ENCODE data around the gene DYNLT4.
A peak's percentile ranks its signal among the peaks of the same experiment; 100 is the strongest.
"Not testable (repeated sequence)": the region's sequence is repeated elsewhere in the genome, so short reads cannot be mapped to it uniquely, and the experiment has no call there.

The DYNLT4 gene

DNA sequence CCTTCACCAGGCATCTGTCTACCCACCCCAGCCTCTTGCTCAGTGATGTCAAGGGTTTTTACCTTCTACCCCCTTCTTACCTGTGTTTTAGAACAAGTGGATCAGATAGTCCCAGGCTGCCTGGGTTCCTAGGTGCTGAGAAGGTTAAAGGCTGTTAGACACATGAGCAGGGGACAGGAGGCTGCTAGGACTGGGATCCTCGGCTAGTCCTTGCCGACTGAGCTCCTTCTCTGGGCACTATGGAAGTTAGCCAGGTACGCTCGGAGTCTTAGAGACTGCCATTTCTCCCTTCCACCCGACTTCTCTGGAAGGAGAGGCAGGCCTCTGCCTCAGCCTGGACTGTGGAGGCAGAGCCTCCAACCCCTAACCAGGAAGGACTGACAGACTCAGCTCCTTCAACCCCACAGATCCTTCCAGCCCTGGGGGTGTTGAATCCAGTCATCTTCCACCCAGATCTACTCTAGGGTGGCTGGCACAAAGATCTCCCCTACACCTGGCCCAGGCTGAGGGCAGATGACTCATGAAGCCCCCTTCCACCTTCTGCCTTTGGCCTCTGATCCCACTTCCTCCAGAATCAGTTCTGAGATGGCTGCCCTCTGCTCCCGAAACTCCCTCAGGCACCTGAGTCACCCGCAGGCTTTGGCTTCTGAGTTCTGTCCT is at the start of gene DYNLT4:
Gene DYNLT4, minus strand, starts transcription at position 648 of the 660 bp plus-strand sequence. CDS start 683 bp downstream, outside the sequence.
- FAIRE-seq, result no peak

DNA sequence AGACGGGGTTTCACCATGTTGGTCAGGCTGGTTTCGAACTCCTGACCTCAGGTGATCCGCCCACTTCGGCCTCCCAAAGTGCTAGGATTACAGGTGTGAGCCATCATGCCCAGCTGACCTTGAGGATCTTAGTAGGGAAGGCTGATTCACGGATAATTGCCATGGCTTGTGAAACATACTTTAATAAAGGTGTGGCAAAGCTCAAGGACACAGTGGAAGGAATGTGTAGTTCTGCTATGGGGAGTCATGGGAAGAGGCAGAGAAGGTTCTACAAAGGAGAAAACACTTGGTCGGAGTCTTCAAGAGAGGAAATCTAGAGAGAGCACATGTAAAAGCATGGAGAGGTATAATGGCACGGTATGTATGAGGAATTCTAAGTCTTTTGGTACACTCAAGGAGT is 48.6 kb upstream of the DYNLT4 start:
- no peak for FAIRE-seq

DNA sequence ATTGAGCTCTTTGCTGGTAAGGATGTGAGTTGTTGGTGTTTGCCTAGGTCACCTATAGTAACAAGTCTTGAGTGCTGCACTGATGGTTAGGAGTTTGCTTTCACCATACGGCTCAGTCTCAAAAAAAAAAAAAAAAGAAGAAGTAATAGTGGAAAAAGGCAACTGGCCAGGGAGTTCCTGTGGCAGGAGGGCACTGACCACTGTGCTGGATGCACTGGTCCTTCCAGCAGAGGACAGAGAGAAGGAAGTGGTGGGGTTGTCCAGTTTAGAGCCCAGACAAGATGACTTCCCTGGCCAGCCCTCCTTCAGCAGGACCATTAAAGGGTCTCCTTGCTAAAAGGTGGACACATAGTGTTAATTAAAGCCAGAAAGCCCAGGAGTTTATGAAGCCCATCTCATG is 47.8 kb upstream of the DYNLT4 start:
- no peak for FAIRE-seq

DNA sequence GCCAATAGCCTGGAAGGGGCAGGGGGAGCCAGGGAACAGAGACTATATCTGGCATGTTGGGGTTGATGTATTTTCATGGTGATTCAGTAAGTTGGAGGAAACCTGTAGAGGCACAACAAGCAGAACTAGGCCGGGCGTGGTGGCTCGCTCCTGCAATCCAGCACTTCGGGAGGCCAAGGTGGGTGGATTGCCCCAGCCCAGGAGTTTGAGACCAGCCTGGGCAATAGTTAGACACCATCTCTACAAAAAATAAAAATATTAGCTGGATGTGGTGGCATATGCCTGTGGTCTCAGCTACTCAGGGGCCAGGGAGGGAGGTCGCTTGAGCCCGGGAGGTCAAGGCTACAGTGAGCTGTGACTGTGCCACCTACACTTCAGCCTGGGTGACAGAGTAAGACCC is 46.0 kb upstream of the DYNLT4 start:
- FAIRE-seq, result no peak

- no peak for FAIRE-seq
These were observed 44.2 kb upstream of the DYNLT4 start for GRCh38 chr1:44851308-44851707.

GRCh38 chr1:44849575-44850132 is 42.5 kb upstream of the DYNLT4 start:
- FAIRE-seq, result no peak

- FAIRE-seq, result no peak
These were observed 41.5 kb upstream of the DYNLT4 start for GRCh38 chr1:44848456-44849181.

- FAIRE-seq, result no peak
These were observed 40.7 kb upstream of the DYNLT4 start for GRCh38 chr1:44847845-44848244.

- no peak for FAIRE-seq
These were observed 39.8 kb upstream of the DYNLT4 start for GRCh38 chr1:44846985-44847384.

- no peak for FAIRE-seq
These were observed 35.9 kb upstream of the DYNLT4 start, which contains the start of gene PTCH2 for GRCh38 chr1:44842862-44843655. PTCH2 (minus strand) TSS chr1:44843253; CDS start chr1:44842932, 321 bp downstream.

DNA sequence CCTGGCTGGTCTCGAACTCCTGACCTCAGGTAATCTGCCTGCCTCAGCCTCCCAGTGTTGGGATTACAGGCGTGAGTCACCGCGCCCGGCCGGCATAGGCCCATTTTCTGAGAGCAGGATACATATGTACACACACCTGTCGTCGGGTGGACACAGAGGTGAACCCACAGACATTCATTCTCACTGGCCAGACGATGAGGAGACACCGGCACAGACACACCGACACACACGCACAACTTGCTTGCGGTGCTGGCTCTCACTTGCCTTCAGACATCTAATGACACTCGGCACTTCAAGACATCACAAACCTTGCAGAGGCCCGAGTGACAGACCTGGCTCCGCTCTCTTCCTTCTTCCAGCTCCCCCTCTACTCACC is 35.3 kb upstream of the DYNLT4 start:
- no peak for FAIRE-seq

- no peak for FAIRE-seq
These were observed 32.4 kb upstream of the DYNLT4 start for GRCh38 chr1:44839576-44839975.

GRCh38 chr1:44838294-44838693 is 31.1 kb upstream of the DYNLT4 start:
- not testable (repeated sequence) for FAIRE-seq

GRCh38 chr1:44835738-44836675 is 28.9 kb upstream of the DYNLT4 start:
- peak; percentile 74 for FAIRE-seq

DNA sequence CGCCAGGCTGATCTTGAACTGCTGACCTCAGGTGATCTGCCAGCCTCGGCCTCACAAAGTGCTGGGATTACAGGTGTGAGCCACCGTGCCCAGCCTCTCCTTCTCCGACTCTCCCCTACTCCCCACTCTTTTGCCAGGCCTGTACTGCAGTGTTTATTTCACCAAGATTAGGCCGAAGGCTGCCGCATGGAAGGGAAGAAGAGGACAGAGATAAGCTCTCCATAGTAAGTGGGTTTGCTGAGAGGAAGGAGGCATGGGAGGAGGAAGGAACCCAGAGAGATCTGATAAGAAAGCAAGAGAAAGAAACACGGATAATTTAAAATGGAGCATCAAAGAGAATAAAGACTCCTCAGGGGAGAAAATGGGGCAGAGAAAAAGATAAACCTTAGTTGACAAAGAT is 27.2 kb upstream of the DYNLT4 start:
- FAIRE-seq, result no peak

- FAIRE-seq, result no peak
These were observed 25.0 kb upstream of the DYNLT4 start for GRCh38 chr1:44832056-44832705.

DNA sequence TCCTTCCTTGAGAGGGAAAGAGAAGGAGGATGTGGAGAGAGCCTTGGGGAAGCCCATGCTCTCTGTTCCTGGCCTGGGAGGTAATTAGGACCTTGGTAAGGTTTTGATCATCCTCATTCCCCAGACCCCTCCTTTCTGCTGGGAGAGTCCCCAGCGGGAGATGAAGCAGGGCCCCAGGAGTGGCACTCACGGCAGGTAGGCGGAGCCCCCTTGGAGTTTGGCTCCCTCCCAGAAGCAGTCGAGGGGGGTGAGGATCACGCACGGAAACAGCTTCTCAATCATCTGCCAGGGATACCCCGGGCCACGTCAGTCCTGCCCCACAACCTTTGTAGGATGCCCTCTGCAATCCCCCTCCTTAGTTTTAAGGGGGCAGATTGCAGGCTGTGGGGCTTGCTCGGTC is 24.4 kb upstream of the DYNLT4 start:
- FAIRE-seq, result no peak

DNA sequence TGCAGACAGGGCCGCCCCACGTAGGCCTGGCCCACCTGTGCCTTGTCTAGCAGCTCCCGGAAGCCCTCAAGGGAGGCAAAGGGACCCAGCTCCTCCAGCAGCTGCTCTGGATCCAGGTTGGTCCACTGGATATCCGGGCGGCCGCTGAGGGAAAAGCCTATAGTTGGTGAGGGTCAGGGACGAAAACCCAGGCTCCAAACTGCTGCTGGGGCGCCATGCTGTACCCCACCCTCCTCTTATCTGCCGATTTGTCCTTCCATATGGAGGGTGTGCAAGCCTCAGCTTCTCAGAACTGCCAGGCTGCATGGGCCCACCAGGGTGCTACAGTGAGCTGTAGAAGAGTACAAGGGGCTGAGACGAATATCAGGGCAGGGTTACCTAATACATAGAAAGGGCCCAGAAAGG is 23.8 kb upstream of the DYNLT4 start:
- no peak for FAIRE-seq

- no peak for FAIRE-seq
These were observed 22.6 kb upstream of the DYNLT4 start for GRCh38 chr1:44829506-44830384.

- no peak for FAIRE-seq
These were observed 21.8 kb upstream of the DYNLT4 start for GRCh38 chr1:44828841-44829440.
